ENCODE results near the gene ZC3HAV1L.
"Not testable (repeated sequence)": the region's sequence is repeated elsewhere in the genome, so short reads cannot be mapped to it uniquely, and the experiment has no call there.

The ZC3HAV1L gene

DNA sequence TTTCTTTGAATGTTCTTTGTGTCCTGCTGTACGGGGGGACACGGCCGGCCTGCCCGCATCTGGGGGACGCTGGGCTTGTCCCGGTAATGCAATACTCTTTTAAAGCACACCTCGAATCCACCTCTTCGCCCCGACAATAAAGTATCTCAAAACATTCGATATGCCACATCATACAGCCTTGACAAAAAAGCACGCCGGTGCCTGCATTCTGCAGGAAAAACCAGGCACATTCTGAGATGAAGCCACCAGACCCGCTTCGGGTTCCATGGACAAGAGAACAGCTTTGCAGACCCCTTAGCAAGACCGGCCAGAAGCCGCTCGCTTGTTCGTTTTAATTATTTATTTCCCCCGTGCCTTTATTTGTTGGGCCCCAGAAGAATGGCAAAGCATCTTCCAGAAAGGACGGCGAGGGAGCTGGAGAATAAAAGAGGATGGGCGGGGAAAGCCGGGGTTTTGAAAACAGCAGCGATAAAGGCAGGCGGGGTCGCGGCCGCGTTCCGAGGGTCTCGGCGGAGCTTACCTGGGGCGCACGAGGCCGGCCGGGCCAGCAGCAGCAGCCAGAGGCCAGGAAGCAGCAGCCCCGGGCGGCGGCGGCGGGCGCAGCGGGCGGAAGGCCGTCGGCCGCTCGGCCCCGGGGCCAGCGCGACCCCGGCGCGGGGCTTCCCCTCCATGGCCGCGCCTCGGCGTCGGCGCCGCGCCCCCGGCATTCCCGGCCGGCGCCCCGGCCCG is 55.1 kb downstream of the ZC3HAV1L start:
- TF ChIP-seq, protein P1, sequence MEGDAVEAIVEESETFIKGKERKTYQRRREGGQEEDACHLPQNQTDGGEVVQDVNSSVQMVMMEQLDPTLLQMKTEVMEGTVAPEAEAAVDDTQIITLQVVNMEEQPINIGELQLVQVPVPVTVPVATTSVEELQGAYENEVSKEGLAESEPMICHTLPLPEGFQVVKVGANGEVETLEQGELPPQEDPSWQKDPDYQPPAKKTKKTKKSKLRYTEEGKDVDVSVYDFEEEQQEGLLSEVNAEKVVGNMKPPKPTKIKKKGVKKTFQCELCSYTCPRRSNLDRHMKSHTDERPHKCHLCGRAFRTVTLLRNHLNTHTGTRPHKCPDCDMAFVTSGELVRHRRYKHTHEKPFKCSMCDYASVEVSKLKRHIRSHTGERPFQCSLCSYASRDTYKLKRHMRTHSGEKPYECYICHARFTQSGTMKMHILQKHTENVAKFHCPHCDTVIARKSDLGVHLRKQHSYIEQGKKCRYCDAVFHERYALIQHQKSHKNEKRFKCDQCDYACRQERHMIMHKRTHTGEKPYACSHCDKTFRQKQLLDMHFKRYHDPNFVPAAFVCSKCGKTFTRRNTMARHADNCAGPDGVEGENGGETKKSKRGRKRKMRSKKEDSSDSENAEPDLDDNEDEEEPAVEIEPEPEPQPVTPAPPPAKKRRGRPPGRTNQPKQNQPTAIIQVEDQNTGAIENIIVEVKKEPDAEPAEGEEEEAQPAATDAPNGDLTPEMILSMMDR (IDR thresholded peaks at IDR 0.05; ENCODE audit: extremely low read depth, missing control alignments), result no peak
- DNase-seq (ENCODE audit: low spot score), result no peak

DNA sequence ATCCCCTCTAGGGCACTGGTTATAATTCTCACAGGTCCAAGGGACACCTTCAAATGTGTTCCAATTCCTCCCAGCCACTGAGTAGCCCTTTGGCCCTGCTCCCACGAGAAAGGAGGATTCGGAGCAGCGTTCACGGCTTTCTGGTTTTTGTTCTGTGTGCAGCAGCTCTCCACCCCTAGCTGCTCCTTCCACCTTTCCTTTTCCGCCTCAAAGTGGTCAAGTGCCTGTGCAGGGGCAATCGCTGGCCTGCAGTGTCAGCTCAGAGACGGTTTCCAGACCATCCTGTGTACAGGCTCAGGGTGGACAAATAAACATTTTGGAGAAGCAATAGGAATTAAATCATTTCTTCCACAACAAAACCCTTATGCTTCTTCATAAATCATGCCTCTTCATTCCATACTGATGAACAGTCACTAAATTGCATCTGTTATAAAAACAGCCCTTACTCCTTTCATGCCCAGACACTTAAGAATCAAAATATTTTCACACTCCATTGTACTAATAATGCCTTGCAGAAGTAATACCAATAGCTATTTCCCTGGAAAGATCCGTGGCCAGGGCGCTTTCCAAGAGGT is 55.8 kb downstream of the ZC3HAV1L start:
- TF ChIP-seq, protein P1 (IDR thresholded peaks at IDR 0.05; ENCODE audit: extremely low read depth, missing control alignments), result no peak
- no peak for DNase-seq (ENCODE audit: low spot score)

DNA sequence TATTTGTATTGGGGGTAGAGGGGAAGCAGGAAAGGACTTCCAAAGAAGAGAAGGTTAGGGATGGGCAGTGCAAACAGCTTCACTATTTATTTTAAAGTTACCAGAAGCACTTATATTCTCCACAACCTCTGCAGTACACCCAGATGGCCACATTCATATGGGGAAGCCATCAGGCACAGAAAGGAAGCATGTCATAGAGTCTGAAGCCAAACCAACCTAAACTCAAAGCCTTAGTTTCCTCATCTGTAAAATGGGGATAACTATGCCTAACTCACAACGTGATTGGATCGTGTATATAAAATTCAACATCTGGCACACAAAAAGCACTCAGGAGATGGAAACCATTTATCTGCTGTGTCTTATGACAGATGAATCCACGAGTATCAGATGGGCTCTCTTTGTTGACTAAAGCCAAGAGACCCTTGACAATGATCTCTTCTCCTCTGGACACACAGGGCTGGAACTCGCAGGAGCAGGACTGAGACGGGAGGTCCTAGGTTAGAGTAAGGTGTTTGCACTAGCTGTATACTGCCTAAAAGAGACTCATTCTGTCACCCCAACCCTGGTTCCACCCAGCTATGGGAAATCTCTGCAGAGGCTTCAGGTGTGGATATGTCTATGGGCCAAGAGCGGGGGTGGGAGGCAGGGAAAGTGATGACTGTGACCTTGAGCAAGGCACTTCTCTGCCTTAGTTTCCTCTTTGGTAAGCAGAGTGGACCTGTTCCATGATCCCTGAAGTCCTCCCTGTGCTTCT is 56.4 kb downstream of the ZC3HAV1L start:
- TF ChIP-seq, protein P1 (IDR thresholded peaks at IDR 0.05; ENCODE audit: extremely low read depth, missing control alignments), result no peak
- DNase-seq (ENCODE audit: low spot score), result peak; percentile 41

DNA sequence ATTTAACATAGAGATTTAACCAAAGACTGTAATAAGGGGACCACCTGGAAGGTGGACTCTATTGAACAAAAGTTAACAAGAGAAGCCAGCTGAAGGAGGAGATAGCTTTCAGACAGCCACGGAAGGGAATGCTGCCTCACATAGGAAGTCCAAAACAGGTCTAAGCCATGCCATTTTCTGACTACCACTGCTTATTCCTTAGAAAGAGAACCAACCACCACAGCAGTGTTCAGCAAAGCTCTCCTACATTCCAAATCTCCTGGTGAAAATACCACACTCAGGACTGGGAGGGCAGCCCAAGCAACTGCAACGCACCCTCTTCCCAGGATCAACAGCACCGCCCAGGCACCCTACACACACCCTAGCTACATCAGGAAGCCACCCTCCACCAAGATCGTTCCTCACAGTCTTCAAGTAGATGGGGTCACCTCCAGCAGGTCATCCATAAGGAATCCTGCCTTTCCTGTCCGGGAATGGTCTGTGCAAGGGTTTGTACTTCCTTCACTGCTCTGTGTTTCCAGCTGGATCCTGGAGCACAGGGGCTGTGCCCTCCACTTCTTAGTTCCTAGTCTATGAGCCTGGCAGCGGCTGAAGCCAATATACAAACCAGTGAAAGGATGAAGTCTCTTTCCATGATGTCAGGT is 57.2 kb downstream of the ZC3HAV1L start:
- DNase-seq (ENCODE audit: low spot score), result no peak
- TF ChIP-seq, protein P1 (IDR thresholded peaks at IDR 0.05; ENCODE audit: extremely low read depth, missing control alignments), result no peak

DNA sequence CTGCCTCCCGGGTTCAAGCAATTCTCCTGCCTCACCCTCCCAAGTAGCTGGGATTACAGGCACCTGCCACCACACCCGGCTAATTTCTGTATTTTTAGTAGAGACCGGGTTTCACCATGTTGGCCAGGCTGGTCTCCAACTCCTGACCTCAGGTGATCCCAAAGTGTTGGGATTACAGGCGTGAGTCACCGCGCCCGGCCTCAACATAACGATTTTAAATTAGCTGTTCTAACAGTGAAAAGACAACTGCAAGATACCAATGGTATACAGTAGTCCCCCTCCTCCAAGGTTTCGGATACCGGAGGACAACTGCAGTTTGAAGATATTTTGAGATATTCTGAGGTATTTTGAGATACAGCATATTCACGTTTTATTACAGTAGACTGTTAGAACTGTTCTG is 59.7 kb downstream of the ZC3HAV1L start:
- DNase-seq (ENCODE audit: low spot score), result not testable (repeated sequence)

All from GM20000 (cell line).